Ascending aorta (tissue), 2 donors: ENCODE results near the gene GABARAPL1. TPM values are rescaled to one million over a fixed set of nuclear protein-coding genes. Genes with fewer than 3 reads are reported as not detected.

Experiments
- DNase-seq, 2 donors: peaks; one replicate each; pipeline ENCODE4 v3.0.0-alpha.2; 2019; ENCODE audit warnings: low spot score in 2 of 2
- H3K27ac ChIP-seq, 2 donors: fragments of 200-600 bp; sonication (generic); one replicate each; pipeline ENCODE4 v1.5.1; 2016 to 2017; ENCODE audit warnings: mild to moderate bottlenecking in 1 of 2
- H3K27me3 ChIP-seq: fragments of 200-600 bp; sonication (generic); one replicate; pipeline ENCODE4 v1.5.1; 2017
- H3K36me3 ChIP-seq, 2 donors: fragments of 200-600 bp; sonication (generic); one replicate each; pipeline ENCODE4 v1.5.1; 2016
- H3K4me1 ChIP-seq, 2 donors: fragments of 200-600 bp; sonication (generic); one replicate each; pipeline ENCODE4 v1.5.1; 2016 to 2017; ENCODE audit warnings: mild to moderate bottlenecking in 1 of 2
- H3K4me3 ChIP-seq, 2 donors: fragments of 200-600 bp; sonication (generic); one replicate each; pipeline ENCODE4 v1.5.1; 2016 to 2017; ENCODE audit warnings: mild to moderate bottlenecking in 1 of 2
- H3K9me3 ChIP-seq, 2 donors: fragments of 200-600 bp; sonication (generic); one replicate each; pipeline ENCODE4 v1.5.1; 2016
- intact Hi-C: fragments of 100-400 bp; cut with DNase I; formaldehyde crosslinking; loops from one replicate; pipeline ENCODE4 v1.15.1; 2023
- total RNA-seq: library from RNA; depleted of rRNA; stranded (reverse); fragments of >200 nt; gene quantifications from one replicate; pipeline ENCODE4 v1.1.0, GENCODE V29; 2016
- TF ChIP-seq, protein P1 (sequence below), 3 experiments: fragments of 200-600 bp in 2 of 3; fragments of 450-650 bp in 1 of 3; sonication (generic) in 2 of 3; IDR thresholded peaks; one replicate each; pipeline ENCODE4 v1.5.1; 2016 to 2019; ENCODE audit warnings: antibody characterized with exemption in 3 of 3, mild to moderate bottlenecking in 1 of 3, moderate library complexity in 1 of 3

Gene GABARAPL1
- total RNA-seq, 1 donor from 2014 or later, result 239 TPM

DNA sequence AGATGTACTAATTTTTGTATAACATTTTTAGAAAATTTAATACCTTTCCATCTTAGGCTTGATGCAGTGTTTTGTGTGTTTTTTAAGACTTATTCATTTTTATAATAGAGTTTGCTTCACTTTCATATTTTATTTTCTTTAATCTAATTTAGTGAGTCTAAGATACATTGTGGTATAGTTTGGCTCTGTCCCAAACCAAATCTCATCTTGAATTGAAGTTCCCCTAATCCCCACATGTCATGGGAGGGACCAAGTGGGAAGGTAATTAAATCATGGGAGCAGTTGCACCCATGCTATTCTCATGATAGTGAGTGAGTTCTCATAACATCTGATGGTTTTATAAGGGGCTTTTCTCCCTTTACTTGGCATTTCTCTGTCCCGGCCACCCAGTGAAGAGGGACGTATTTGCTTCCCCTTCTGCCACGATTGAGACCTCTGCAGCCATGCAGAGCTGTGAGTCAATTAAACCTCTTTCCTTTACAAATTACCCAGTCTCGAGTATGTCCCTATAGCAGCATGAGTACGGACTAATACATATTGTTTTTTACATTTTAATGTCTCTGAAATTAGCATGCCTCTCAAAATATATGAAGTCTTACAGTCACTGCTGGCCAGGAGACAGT, 34.9 kb downstream of the GABARAPL1 start:
- Histone ChIP-seq H3K9me3 (no peaks in the 10 kb centered on the region), H3K27me3 (no peaks in the 10 kb centered on the region), H3K4me1 (no peaks in the 10 kb centered on the region), H3K27ac (no peak overlapping the region), H3K4me3 (no peak overlapping the region), H3K36me3 (no peaks in the 10 kb centered on the region)
- DNase-seq, result no peak
- TF ChIP-seq, protein P1, sequence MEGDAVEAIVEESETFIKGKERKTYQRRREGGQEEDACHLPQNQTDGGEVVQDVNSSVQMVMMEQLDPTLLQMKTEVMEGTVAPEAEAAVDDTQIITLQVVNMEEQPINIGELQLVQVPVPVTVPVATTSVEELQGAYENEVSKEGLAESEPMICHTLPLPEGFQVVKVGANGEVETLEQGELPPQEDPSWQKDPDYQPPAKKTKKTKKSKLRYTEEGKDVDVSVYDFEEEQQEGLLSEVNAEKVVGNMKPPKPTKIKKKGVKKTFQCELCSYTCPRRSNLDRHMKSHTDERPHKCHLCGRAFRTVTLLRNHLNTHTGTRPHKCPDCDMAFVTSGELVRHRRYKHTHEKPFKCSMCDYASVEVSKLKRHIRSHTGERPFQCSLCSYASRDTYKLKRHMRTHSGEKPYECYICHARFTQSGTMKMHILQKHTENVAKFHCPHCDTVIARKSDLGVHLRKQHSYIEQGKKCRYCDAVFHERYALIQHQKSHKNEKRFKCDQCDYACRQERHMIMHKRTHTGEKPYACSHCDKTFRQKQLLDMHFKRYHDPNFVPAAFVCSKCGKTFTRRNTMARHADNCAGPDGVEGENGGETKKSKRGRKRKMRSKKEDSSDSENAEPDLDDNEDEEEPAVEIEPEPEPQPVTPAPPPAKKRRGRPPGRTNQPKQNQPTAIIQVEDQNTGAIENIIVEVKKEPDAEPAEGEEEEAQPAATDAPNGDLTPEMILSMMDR (IDR thresholded peaks at IDR 0.05), result no peak
- intact Hi-C loops, result no loop called here

DNA sequence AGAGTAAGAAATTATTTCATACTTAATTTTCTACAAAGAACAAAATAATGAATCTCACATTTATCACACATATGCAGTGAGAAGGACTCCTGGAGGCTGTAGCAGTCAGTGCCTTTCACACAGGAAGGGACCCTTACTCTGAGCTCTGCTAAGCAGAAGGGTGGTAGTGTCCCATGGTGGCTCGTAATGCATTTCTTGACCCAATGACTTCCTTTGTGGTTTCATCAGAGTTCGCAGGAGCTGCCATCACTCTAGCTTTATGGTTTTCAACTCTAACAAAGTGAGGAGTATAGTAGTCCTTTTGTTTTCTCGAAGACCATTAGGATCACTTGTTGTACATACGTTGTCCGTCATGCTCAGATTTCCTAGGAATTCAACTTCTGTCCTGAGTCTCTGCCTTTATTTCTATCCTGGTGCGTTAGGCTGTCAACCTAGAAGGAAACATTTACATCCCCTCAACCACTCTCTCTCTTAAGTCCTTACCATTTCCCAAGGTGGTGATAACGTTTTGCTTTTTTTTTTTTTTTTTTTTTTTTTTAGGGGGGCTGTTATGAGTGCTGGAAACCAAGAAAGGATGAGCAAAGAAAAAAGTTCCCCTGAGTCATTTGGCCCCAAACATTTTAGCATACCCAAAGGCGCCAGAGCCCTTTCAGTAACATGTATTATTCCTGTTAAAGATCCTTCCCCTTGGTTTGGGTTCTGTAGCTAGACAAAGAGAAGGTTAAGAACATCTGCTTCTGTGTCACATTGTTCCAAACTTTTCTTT, 37.2 kb downstream of the GABARAPL1 start:
- no peak for DNase-seq
- intact Hi-C loops, result no loop called here
- H3K9me3 ChIP-seq, result no peaks in the 10 kb centered on the region

DNA sequence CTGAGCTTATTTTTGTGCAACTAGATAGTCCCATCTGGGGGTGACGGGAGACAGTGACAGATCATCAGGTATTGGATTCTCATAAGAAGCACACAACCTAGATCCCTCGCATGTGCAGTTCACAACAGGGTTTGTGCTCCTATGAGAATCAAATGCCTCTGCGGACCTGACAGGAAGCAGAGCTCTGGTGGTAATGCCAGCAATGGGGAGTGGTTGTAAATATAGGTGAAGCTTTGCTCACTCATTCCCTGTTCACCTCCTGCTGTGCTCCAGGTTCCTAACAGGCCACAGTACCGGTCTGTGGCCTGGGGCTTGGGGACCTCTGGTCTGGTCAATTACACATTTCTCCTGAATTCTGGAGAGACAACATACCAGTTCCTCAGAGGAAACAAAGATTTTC, 39.0 kb downstream of the GABARAPL1 start:
- H3K4me3 ChIP-seq, result no peak overlapping the region
- H3K4me1 ChIP-seq, result no peaks in the 10 kb centered on the region
- no peaks in the 10 kb centered on the region for H3K36me3 ChIP-seq
- no peak overlapping the region for H3K27ac ChIP-seq
- DNase-seq, result no peak
- no peaks in the 10 kb centered on the region for H3K9me3 ChIP-seq
- no peaks in the 10 kb centered on the region for H3K27me3 ChIP-seq
- intact Hi-C loops, result no loop called here
- TF ChIP-seq, protein P1 (IDR thresholded peaks at IDR 0.05), result no peak

More for the DNA sequence above, 37.2 kb downstream of the GABARAPL1 start:
- Histone ChIP-seq H3K27ac (no peak overlapping the region), H3K27me3 (no peaks in the 10 kb centered on the region), H3K4me1 (no peaks in the 10 kb centered on the region), H3K36me3 (no peaks in the 10 kb centered on the region), H3K4me3 (no peak overlapping the region)
- TF ChIP-seq, protein P1 (IDR thresholded peaks at IDR 0.05), result no peak

DNA sequence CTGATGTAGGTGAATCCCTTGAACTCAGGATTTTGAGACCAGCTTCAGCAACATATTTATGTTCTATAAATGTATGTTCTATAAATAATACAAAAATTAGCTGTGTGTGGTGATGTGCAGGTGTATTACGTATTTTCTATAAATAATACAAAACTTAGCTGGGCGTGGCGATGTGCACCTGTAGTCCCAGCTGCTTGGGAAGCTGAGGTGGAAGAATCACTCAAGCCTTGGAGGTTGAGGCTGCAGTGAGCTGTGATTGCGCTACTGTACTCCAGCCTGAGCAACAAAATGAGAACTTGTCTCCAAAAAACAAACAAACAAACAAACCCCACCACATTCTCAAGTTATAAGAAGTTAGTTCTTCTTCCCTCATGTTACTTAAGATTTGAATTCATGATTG, 39.5 kb downstream of the GABARAPL1 start:
- TF ChIP-seq, protein P1 (IDR thresholded peaks at IDR 0.05), result no peak
- Histone ChIP-seq H3K27me3 (no peaks in the 10 kb centered on the region), H3K9me3 (no peaks in the 10 kb centered on the region), H3K36me3 (no peaks in the 10 kb centered on the region), H3K27ac (no peak overlapping the region), H3K4me1 (no peaks in the 10 kb centered on the region), H3K4me3 (no peak overlapping the region)
- intact Hi-C loops, result no loop called here
- no peak for DNase-seq

DNA sequence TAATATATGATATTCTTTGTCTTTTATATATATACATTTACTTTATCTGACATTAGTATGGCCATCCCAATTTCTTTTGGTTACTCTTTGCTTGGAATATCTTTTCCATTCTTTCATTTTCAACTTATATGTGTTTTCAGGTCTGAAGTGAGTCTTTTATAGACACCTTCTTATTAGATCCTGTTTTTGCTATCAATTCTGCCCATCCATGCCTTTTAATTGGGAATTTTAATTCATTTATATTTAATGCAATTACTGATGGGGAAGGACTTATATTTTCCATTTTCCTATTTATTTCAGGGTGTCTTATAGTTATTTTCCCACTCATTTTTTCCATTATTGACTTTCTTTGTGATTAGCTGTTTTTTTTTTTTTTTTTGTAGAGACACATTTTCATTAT, 43.4 kb downstream of the GABARAPL1 start:
- Histone ChIP-seq H3K4me1 (no peaks in the 10 kb centered on the region), H3K27me3 (no peaks in the 10 kb centered on the region), H3K27ac (no peak overlapping the region), H3K4me3 (no peak overlapping the region), H3K36me3 (no peaks in the 10 kb centered on the region), H3K9me3 (no peaks in the 10 kb centered on the region)
- intact Hi-C loops, result no loop called here
- DNase-seq, result no peak
- TF ChIP-seq, protein P1 (IDR thresholded peaks at IDR 0.05), result no peak
